Endometrium (tissue), 2 donors: ENCODE measurements around the gene ARHGAP42.
A peak's percentile ranks its signal among the peaks of the same experiment; 100 is the strongest.

Experiments used
- FAIRE-seq: peaks from 2 replicates; lab custom pipeline; 2012; peaks lifted over from hg19 to GRCh38; lab: Jason Lieb, UNC
- donor health status: control.
- donor health status: control.

The ARHGAP42 gene

GRCh38 chr11:101030692-101031091, 343.6 kb downstream of the ARHGAP42 start:
- FAIRE-seq = no peak

GRCh38 chr11:101031713-101032112, 344.6 kb downstream of the ARHGAP42 start:
- FAIRE-seq = no peak

GRCh38 chr11:101032991-101033390, 345.9 kb downstream of the ARHGAP42 start:
- FAIRE-seq = no peak

- peak; percentile 99 for FAIRE-seq
These were observed 347.0 kb downstream of the ARHGAP42 start for GRCh38 chr11:101034076-101034475.

- no peak for FAIRE-seq
These were observed 348.8 kb downstream of the ARHGAP42 start for GRCh38 chr11:101035872-101036271.
